ENCODE measurements around the gene ENPP1. TPM values are rescaled to one million over a fixed set of nuclear protein-coding genes. Genes with fewer than 3 reads are reported as not detected.
A peak's percentile ranks its signal among the peaks of the same experiment; 100 is the strongest.

The ENPP1 gene
- total RNA-seq, 4 donors from 2014 or later, result 10.0 to 54.7 (median 12.6) TPM

GRCh38 chr6:131766631-131767030 lies 41.2 kb upstream of the ENPP1 start:
- no peak for ATAC-seq
- H3K27ac ChIP-seq, result no peak overlapping the region
- WGBS, 2 donors (ENCODE audit: low coverage in 1 of 2), result 76 to 82% methylated on average over 1 to 2 of the region's 2 CpGs
- H3K27me3 ChIP-seq, result no peaks in the 10 kb centered on the region
- H3K9me3 ChIP-seq, result no peaks in the 10 kb centered on the region
- no peak overlapping the region for H3K4me3 ChIP-seq
- H3K4me1 ChIP-seq, result peaks cover 0 to 25% (median 0%) of the 10 kb centered on the region in 3 donors
- H3K36me3 ChIP-seq, result no peaks in the 10 kb centered on the region
- TF ChIP-seq POLR2A (IDR thresholded peaks at IDR 0.05) (no peak), CTCF (IDR thresholded peaks at IDR 0.05) (no peak)

DNA sequence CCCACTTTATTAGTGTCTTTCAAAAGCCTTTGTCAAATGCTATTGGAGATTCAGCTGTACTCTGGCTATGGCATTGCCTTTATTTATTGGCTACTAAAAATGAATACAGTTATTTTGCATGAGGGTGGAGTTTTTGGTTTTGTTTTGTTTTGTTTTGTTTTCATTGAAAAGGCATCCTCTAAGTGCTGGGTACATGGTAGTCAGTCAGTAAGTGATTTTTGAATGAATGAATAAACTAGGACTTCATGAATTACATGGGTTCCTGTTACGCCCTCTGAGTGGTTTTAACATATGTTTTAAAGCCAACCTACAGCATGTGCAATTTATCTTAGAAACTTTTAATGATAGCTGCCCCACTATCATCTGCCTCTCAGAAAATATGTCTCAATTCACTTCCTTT lies 38.9 kb upstream of the ENPP1 start:
- whole genome bisulfite sequencing, 2 donors (ENCODE audit: low coverage in 1 of 2), result 92 to 93% methylated on average over 1 of the region's 1 CpG
- H3K27me3 ChIP-seq, result no peaks in the 10 kb centered on the region
- no peak for ATAC-seq

GRCh38 chr6:131769385-131770141 lies 38.3 kb upstream of the ENPP1 start:
- TF ChIP-seq CTCF (IDR thresholded peaks at IDR 0.05), result no peak
- Histone ChIP-seq H3K27ac (no peak overlapping the region), H3K4me3 (no peak overlapping the region), H3K9me3 (no peaks in the 10 kb centered on the region), H3K36me3 (no peaks in the 10 kb centered on the region), H3K27me3 (no peaks in the 10 kb centered on the region), H3K4me1 (peaks cover 0 to 43% (median 5%) of the 10 kb centered on the region in 3 donors)
- no peak for ATAC-seq
- WGBS, 2 donors (ENCODE audit: low coverage in 1 of 2), result 93 to 97% methylated on average over 12 to 15 of the region's 15 CpGs

More for the DNA sequence above, 38.9 kb upstream of the ENPP1 start:
- Histone ChIP-seq H3K36me3 (no peaks in the 10 kb centered on the region), H3K27ac (no peak overlapping the region), H3K9me3 (no peaks in the 10 kb centered on the region), H3K4me1 (peaks cover 0 to 40% (median 4%) of the 10 kb centered on the region in 3 donors), H3K4me3 (no peak overlapping the region)
- no peak for TF ChIP-seq POLR2A (IDR thresholded peaks at IDR 0.05)
- TF ChIP-seq POLR2AphosphoS5 (IDR thresholded peaks at IDR 0.05), result no peak
- no peak for TF ChIP-seq EP300 (IDR thresholded peaks at IDR 0.05)
- no peak for TF ChIP-seq CTCF (IDR thresholded peaks at IDR 0.05)

- TF ChIP-seq CTCF (IDR thresholded peaks at IDR 0.05) (no peak), POLR2AphosphoS5 (IDR thresholded peaks at IDR 0.05) (no peak), EP300 (IDR thresholded peaks at IDR 0.05) (no peak), POLR2A (IDR thresholded peaks at IDR 0.05) (no peak)
- H3K27ac ChIP-seq, result no peak overlapping the region
- no peak overlapping the region for H3K4me3 ChIP-seq
- no peaks in the 10 kb centered on the region for H3K27me3 ChIP-seq
- no peaks in the 10 kb centered on the region for H3K9me3 ChIP-seq
- peaks cover 0 to 31% (median 5%) of the 10 kb centered on the region in 3 donors for H3K4me1 ChIP-seq
- WGBS, 2 donors (ENCODE audit: low coverage in 1 of 2), result 83 to 89% methylated on average over 1 of the region's 1 CpG
- no peaks in the 10 kb centered on the region for H3K36me3 ChIP-seq
- ATAC-seq, result no peak
Observed at GRCh38 chr6:131770776-131771175, 37.0 kb upstream of the ENPP1 start.

DNA sequence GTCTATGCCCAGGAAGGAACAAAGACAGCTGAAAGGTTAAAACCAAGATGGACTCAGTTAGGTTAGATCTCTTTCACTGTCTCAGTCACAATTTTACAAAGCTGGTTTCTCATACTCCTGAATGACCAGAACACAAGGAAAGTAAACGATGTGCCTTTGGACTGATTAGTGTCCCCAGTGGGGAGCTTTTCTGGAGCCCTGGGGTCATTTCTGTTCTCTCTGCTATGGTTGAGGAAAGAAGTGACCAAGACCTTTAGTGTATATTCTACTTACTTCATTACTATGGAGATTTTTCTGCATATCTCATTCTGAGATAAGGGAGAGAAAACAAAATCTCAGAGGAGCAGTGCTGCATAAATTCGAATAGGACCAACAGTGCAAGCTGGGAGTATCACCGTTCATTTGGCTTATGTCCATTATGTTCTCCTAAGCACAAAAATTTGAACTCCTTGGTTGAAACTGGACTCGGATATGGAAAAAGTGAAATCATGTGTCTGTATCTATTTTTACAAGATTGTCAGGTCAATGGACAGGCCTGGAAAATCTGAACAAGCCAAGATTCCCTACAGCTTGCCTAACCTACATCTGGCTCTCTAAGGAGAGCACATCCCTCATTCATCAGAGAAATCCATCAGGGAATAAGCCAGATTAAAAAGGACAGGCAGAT lies 34.4 kb upstream of the ENPP1 start:
- no peaks in the 10 kb centered on the region for H3K27me3 ChIP-seq
- TF ChIP-seq POLR2A (IDR thresholded peaks at IDR 0.05), result no peak
- no peak for TF ChIP-seq POLR2AphosphoS5 (IDR thresholded peaks at IDR 0.05)
- no peak for TF ChIP-seq CTCF (IDR thresholded peaks at IDR 0.05)
- no peak for TF ChIP-seq EP300 (IDR thresholded peaks at IDR 0.05)
- ATAC-seq, result peak; percentile 52
- WGBS, 2 donors (ENCODE audit: low coverage in 1 of 2), result 18 to 32% methylated on average over 4 of the region's 4 CpGs
- H3K4me1 ChIP-seq, result peaks cover 0 to 39% (median 5%) of the 10 kb centered on the region in 3 donors
- H3K27ac ChIP-seq, result no peak overlapping the region
- H3K36me3 ChIP-seq, result no peaks in the 10 kb centered on the region
- H3K4me3 ChIP-seq, result no peak overlapping the region
- H3K9me3 ChIP-seq, result no peaks in the 10 kb centered on the region

Data from gastroesophageal sphincter (tissue), 4 donors.